Stimulated activated CD4-positive, alpha-beta T cell treated with anti-CD3 and anti-CD28 coated beads, Interleukin-4, amount 100 ng/mL, for 4 hours (primary cell): ENCODE data around the gene UBASH3B.
A peak's percentile ranks its signal among the peaks of the same experiment; 100 is the strongest.

ENCODE experiments used
- DNase-seq, 2 experiments: peaks; one replicate each; pipeline ENCODE4 v3.0.0-alpha.2; 2020

Gene UBASH3B

DNA sequence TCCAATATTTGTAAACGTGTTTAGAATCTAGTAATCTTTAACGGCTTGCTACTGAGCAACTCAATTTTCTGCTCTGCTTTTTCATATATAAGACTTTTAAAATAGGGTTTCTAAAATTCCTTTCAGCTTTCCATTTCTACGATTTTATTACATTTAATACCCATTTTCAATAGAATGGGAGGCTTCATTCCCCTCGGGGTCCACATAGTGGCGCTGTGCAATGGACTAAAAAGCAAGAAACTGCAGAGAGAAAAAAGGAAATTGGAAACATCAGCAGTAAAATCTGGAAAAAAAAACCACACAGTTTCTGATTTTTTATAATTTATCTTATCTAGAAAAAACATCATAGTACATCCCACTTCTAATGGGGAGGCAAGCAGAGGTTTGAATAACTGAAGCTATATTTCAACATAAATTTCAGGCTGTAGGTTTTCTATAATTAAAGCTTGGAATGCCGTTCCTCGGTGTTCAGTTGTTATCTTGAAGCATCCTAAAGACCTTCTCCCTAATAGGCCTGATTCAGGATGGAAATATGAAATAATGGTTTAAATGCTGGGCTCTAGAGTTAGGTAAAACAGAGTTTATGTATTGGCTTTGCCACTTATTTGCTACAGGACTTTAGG, 208.3 kb downstream of the UBASH3B start:
- peak; percentile 22 to 36 for DNase-seq
